Measurements from ENCODE around the gene MVB12B. TPM values are rescaled to one million over a fixed set of nuclear protein-coding genes. Genes with fewer than 3 reads are reported as not detected.

Gene MVB12B
- total and polyA plus RNA-seq, 2 of the 4 experiments (the other 2 are of a cell fraction) = 2.0 to 4.0 TPM

- POLR2A ChIA-PET (ENCODE audit: unreplicated experiment) = no interaction called here
- Histone ChIP-seq H4K91ac (ENCODE audit: insufficient read depth, low read depth, low read length) (no peak overlapping the region), H2AK9ac (replicated peaks; ENCODE audit: low read depth, low read length, poor library complexity) (no peak overlapping the region), H3K4me2 (ENCODE audit: low read depth, low read length) (no peak overlapping the region), H2BK20ac (ENCODE audit: low read depth, low read length) (no peak overlapping the region), H3K79me1 (ENCODE audit: low read depth in 1 of 2, low read length in 2 of 2) (no peaks in the 10 kb centered on the region), H4K5ac (ENCODE audit: low read depth, low read length) (no peak overlapping the region), H2AK5ac (ENCODE audit: low read depth, low read length) (no peak overlapping the region), H3K18ac (ENCODE audit: low read depth, low read length) (no peak overlapping the region), H3K36me3 (ENCODE audit: control insufficient read depth, insufficient read depth, low read length) (peaks cover 3% of the 10 kb centered on the region), H3K14ac (replicated peaks; ENCODE audit: low read depth, low read length) (no peak overlapping the region), H2BK15ac (ENCODE audit: low read depth, low read length) (no peak overlapping the region), H3K27ac (ENCODE audit: insufficient read depth, low read length) (no peak overlapping the region), H4K20me1 (ENCODE audit: insufficient read depth, low read length) (peaks cover 3% of the 10 kb centered on the region; the same call in 1 of the 2 replicates), H2BK120ac (ENCODE audit: low read depth, low read length) (no peak overlapping the region), H4K8ac (ENCODE audit: low read depth in 2 of 2, low read length in 2 of 2) (no peak overlapping the region), H3K56ac (ENCODE audit: extremely low read depth, insufficient read depth, low read length) (no peak overlapping the region), H2AFZ (replicated peaks; ENCODE audit: low read length, poor library complexity) (no peak overlapping the region), H3K4ac (ENCODE audit: low read depth, low read length) (no peak overlapping the region), H3K23ac (ENCODE audit: low read depth, low read length) (no peak overlapping the region), H3K4me1 (ENCODE audit: control insufficient read depth, insufficient read depth, low read length) (no peaks in the 10 kb centered on the region; the same call in 1 of the 2 replicates), H2BK5ac (ENCODE audit: low read depth, low read length, poor library complexity, severe bottlenecking) (no peak overlapping the region), H3K9me1 (ENCODE audit: insufficient read depth, low read length) (no peaks in the 10 kb centered on the region; the same call in 1 of the 2 replicates), H3K27me3 (ENCODE audit: control insufficient read depth, insufficient read depth, low read length) (no peaks in the 10 kb centered on the region), H3K9ac (ENCODE audit: low read depth, low read length) (no peak overlapping the region), H3K9me3 (ENCODE audit: control insufficient read depth, insufficient read depth, low read length) (no peaks in the 10 kb centered on the region), H3K4me3 (ENCODE audit: insufficient read depth, low read depth, low read length) (no peak overlapping the region)
- in situ Hi-C loops (cut with MboI; ENCODE audit: low sequenced_read_pairs) = no loop called here
- 37% methylated on average over 4 of the region's 14 CpGs; no CpG with 5 or more reads in 1 of the 2 experiments for WGBS, 2 experiments (ENCODE audit: extremely low coverage in 2 of 2, insufficient read length in 1 of 2)
- dilution Hi-C loops (cut with HindIII; ENCODE audit: low sequenced_read_pairs, unreplicated experiment) = no loop called here
- intact Hi-C loops (cut with micrococcal nuclease) = no loop called here
- ATAC-seq (ENCODE audit: low read depth) (no peak), DNase-seq (no peak)
- TF ChIP-seq MAZ (IDR thresholded peaks at IDR 0.05; ENCODE audit: borderline replicate concordance, low read depth, low read length) (no peak), RCOR1 (IDR thresholded peaks at IDR 0.05; ENCODE audit: insufficient replicate concordance, low read length) (no peak), MXI1 (IDR thresholded peaks at IDR 0.05; ENCODE audit: borderline replicate concordance, low read depth, low read length) (no peak), CTCF (conservative IDR thresholded peaks at IDR 0.05; ENCODE audit: low read depth, low read length) (no peak), NFE2L2 (IDR thresholded peaks at IDR 0.05; ENCODE audit: low read depth, low read length) (no peak), USF2 (IDR thresholded peaks at IDR 0.05; ENCODE audit: low read depth, low read length) (no peak), MAFK (IDR thresholded peaks at IDR 0.05; ENCODE audit: low read depth, low read length) (no peak), ELK1 (IDR thresholded peaks at IDR 0.05; ENCODE audit: borderline replicate concordance, low read depth, low read length) (no peak), FOS (IDR thresholded peaks at IDR 0.05; ENCODE audit: low read depth, low read length) (no peak), POLR2A (IDR thresholded peaks at IDR 0.05; ENCODE audit: low read depth, low read length) (no peak), CHD1 (IDR thresholded peaks at IDR 0.05; ENCODE audit: low read depth, low read length) (no peak)
- no TSS peak for BruUV-seq (replicated peaks)
- CTCF ChIA-PET = no interaction called here
Observed at GRCh38 chr9:126347911-126348760, 21.5 kb downstream of the MVB12B start.
